BJ (cell line): ENCODE results near the gene KDM4B. TPM values are rescaled to one million over a fixed set of nuclear protein-coding genes. Genes with fewer than 3 reads are reported as not detected.

Source experiments
- CTCF ChIA-PET: fragments of 350-600 bp; formaldehyde crosslinking; extraction: SDS; loops from one replicate; lab custom pipeline; 2021; ENCODE audit warnings: antibody characterized with exemption, inconsistent platforms; lab: Yijun Ruan, JAX
- POLR2A ChIA-PET: fragments of 300-600 bp; sonication (Branson Sonifier 250); formaldehyde crosslinking; extraction: SDS; loops from one replicate; lab custom pipeline; 2021; ENCODE audit warnings: antibody characterized with exemption; lab: Charles Lee
- DNase-seq: peaks from one replicate; pipeline ENCODE4 v3.0.0-alpha.2; 2011; ENCODE audit warnings: low read depth
- H3K27me3 ChIP-seq: 2 replicates; pipeline ENCODE4 v1.6.0; 2011; ENCODE audit warnings: low read length; ENCODE audit not compliant: control insufficient read depth, insufficient read depth
- H3K36me3 ChIP-seq: 2 replicates; pipeline ENCODE4 v1.5.1; 2011; ENCODE audit warnings: low read length; ENCODE audit not compliant: control insufficient read depth, insufficient read depth
- H3K4me3 ChIP-seq: 2 replicates; pipeline ENCODE4 v1.5.1; 2011; ENCODE audit warnings: low read depth, mild to moderate bottlenecking, control low read depth, low read length
- CTCF ChIP-seq: IDR thresholded peaks from 2 replicates; pipeline ENCODE4 v1.5.1; 2011; ENCODE audit warnings: low read depth, mild to moderate bottlenecking, control low read depth, inconsistent platforms, low read length, moderate library complexity; ENCODE audit not compliant: insufficient read depth
- polyA plus RNA-seq: library from polyadenylated mRNA; depleted of rRNA; stranded (reverse); fragments of >200 nt; gene quantifications from 2 replicates; pipeline ENCODE4 v1.2.3, GENCODE V29; 2011

KDM4B gene
- polyA plus RNA-seq, 1 experiment = 15.2 TPM

GRCh38 chr19:5115771-5116202 is 146.9 kb downstream of the KDM4B start:
- TF ChIP-seq CTCF = no peak
- no peaks in the 10 kb centered on the region for H3K27me3 ChIP-seq
- peaks cover 22% of the 10 kb centered on the region for H3K36me3 ChIP-seq
- no peak for DNase-seq
- CTCF ChIA-PET = interaction anchor here (0.6 kb wide), 1 partner anchor 75 kb away, joined by 3 read pairs; no protein-coding TSS in a partner anchor
- POLR2A ChIA-PET = no interaction called here
- no peak overlapping the region for H3K4me3 ChIP-seq

- no peak for TF ChIP-seq CTCF
- CTCF ChIA-PET = interaction anchor here (0.6 to 0.7 kb wide), 2 partner anchors 75 to 1174 kb away, joined by 3 read pairs; no protein-coding TSS in a partner anchor
- POLR2A ChIA-PET = no interaction called here
Measured at GRCh38 chr19:5116292-5116691, 147.4 kb downstream of the KDM4B start.

GRCh38 chr19:5117421-5117820 is 148.5 kb downstream of the KDM4B start:
- CTCF ChIA-PET = no interaction called here
- POLR2A ChIA-PET = no interaction called here
- no peak for DNase-seq
- H3K36me3 ChIP-seq = peaks cover 23% of the 10 kb centered on the region
- TF ChIP-seq CTCF = no peak
- no peak overlapping the region for H3K4me3 ChIP-seq
- H3K27me3 ChIP-seq = no peaks in the 10 kb centered on the region

More at GRCh38 chr19:5116292-5116691, 147.4 kb downstream of the KDM4B start:
- Histone ChIP-seq H3K27me3 (no peaks in the 10 kb centered on the region), H3K4me3 (no peak overlapping the region), H3K36me3 (peaks cover 24% of the 10 kb centered on the region)
- no peak for DNase-seq

DNA sequence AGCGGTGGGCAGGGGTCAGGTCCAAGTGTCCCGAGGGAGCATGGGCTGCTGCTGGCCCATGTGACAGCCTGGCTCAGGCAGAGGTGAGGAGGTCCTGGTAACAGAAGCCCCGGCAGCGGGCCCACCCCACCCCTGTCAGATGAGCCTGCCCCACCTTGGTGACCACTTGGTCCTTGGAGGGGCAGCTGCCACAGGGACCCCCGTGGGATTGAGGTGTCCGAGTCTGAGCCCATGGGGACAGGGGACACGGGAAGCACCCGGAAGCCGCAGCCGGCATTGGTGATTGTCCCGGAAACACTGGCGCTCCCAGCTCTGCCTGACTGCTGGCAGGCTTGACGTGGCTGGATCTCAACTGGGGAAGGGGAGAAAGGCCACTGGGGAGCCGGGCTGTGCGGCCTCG is 149.1 kb downstream of the KDM4B start:
- no peaks in the 10 kb centered on the region for H3K27me3 ChIP-seq
- no peak overlapping the region for H3K4me3 ChIP-seq
- DNase-seq = no peak
- ChIA-PET CTCF (no interaction called here), POLR2A (no interaction called here)
- H3K36me3 ChIP-seq = peaks cover 27% of the 10 kb centered on the region
- TF ChIP-seq CTCF = no peak

DNA sequence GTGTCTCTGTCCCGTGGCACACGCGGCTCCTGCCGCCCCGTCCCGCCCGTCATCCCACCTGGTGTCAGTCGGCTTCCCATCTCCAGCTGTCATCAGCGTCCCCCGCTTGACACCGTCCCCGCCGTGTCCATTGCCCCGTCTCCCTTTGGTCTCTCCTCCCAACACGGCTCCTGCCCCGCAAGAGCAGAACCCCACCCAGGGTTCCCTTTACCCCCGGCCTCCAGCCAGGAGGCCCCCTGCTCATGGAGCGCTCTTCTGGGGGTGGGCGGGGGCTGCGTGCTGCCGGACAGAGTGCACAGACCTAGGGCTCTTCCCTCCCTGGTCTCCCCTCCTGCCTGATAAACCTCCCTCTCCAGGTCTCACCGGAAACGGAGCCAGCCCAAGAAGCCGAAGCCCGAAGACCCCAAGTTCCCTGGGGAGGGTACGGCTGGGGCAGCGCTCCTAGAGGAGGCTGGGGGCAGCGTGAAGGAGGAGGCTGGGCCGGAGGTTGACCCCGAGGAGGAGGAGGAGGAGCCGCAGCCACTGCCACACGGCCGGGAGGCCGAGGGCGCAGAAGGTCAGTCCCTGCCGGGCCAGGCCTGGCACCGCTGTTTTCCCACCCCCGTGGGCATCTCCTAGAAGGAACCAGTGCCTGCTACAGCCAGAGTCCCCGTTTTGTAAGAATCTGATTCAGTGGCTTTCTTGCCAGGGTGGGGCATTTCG is 150.5 kb downstream of the KDM4B start:
- CTCF ChIA-PET = interaction anchor here (0.9 kb wide), 1 partner anchor 37 kb away, joined by 3 read pairs; no protein-coding TSS in a partner anchor
- H3K4me3 ChIP-seq = no peak overlapping the region

More for the DNA sequence above, 150.5 kb downstream of the KDM4B start:
- Histone ChIP-seq H3K36me3 (peaks cover 25% of the 10 kb centered on the region), H3K27me3 (no peaks in the 10 kb centered on the region)
- TF ChIP-seq CTCF = no peak
- POLR2A ChIA-PET = no interaction called here
- DNase-seq = no peak
